ENCODE measurements around the gene VEPH1.

VEPH1 gene

DNA sequence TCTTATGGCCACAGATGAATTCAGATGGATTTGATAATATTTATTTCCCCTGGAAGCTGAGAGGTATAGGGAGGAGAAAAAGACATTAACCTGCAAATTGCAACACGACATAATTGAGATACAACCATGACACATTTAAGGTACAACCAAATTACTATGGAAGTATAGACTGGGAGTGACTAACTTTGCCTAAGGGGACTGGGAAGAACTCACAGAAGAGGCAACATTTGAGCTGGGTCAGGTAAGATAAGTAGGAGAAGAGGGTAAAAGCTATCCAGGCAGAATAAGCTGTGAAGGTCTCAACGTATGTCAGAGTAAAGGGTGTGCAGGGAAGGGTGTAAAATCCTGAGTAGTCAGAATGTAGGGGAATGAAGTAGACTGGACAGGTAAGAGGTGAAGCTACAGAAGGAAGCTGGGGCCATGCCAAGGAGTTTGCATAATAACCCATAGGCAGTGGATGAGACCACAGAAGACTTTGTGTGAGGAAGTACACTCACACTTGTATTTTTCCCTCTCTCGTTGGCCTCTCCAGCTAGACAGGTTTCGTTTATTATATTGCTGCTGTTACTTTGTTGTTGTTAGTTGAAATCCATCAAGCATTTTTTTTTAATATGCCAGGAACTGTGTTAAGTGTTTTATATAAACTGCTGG lies 94.6 kb downstream of the VEPH1 start:
- Histone ChIP-seq H3K9ac (ENCODE audit: low read depth, low read length) (no peak overlapping the region), H3K27ac (ENCODE audit: low read depth, low read length) (no peak overlapping the region), H3K36me3 (ENCODE audit: control insufficient read depth, insufficient read depth, low read length) (no peaks in the 10 kb centered on the region), H3K4me1 (ENCODE audit: control insufficient read depth, insufficient read depth, low read length) (no peaks in the 10 kb centered on the region), H3K9me3 (ENCODE audit: control insufficient read depth, insufficient read depth, low read length) (no peaks in the 10 kb centered on the region), H3K27me3 (ENCODE audit: control insufficient read depth, insufficient read depth, low read length) (no peaks in the 10 kb centered on the region), H3K4me3 (ENCODE audit: low read depth, low read length) (no peak overlapping the region)

GRCh38 chr3:157407769-157408168 lies 95.4 kb downstream of the VEPH1 start:
- H3K36me3 ChIP-seq (ENCODE audit: control insufficient read depth, insufficient read depth, low read length) = no peaks in the 10 kb centered on the region
- H3K27ac ChIP-seq (ENCODE audit: low read depth, low read length) = no peak overlapping the region
- H3K4me1 ChIP-seq (ENCODE audit: control insufficient read depth, insufficient read depth, low read length) = no peaks in the 10 kb centered on the region
- no peak overlapping the region for H3K9ac ChIP-seq (ENCODE audit: low read depth, low read length)
- no peaks in the 10 kb centered on the region for H3K27me3 ChIP-seq (ENCODE audit: control insufficient read depth, insufficient read depth, low read length)
- H3K9me3 ChIP-seq (ENCODE audit: control insufficient read depth, insufficient read depth, low read length) = no peaks in the 10 kb centered on the region
- H3K4me3 ChIP-seq (ENCODE audit: low read depth, low read length) = no peak overlapping the region

- Histone ChIP-seq H3K36me3 (ENCODE audit: control insufficient read depth, insufficient read depth, low read length) (no peaks in the 10 kb centered on the region), H3K9me3 (ENCODE audit: control insufficient read depth, insufficient read depth, low read length) (no peaks in the 10 kb centered on the region), H3K9ac (ENCODE audit: low read depth, low read length) (no peak overlapping the region), H3K27me3 (ENCODE audit: control insufficient read depth, insufficient read depth, low read length) (no peaks in the 10 kb centered on the region), H3K4me1 (ENCODE audit: control insufficient read depth, insufficient read depth, low read length) (no peaks in the 10 kb centered on the region), H3K27ac (ENCODE audit: low read depth, low read length) (no peak overlapping the region), H3K4me3 (ENCODE audit: low read depth, low read length) (no peak overlapping the region)
Measured at GRCh38 chr3:157406394-157406793, 96.8 kb downstream of the VEPH1 start.

DNA sequence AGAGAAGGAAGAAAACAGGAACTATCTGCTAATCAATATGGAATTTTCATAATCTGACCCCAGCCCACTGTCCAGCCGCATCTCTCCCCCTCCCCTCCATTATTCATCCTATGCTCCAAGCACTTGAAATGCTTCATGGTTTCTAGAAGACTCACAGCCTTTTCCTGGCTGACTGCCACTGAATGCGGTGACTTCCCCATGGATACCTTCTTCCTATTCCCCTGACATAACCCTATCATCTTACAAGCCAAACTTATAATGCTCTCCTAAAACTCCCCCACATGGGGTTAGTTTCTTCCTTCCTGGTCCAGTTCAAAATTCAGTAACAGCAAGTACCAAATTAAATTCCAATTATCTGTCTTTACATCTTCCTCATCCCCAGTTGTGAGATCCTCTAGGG lies 97.8 kb downstream of the VEPH1 start:
- Histone ChIP-seq H3K9ac (ENCODE audit: low read depth, low read length) (no peak overlapping the region), H3K9me3 (ENCODE audit: control insufficient read depth, insufficient read depth, low read length) (no peaks in the 10 kb centered on the region), H3K4me1 (ENCODE audit: control insufficient read depth, insufficient read depth, low read length) (no peaks in the 10 kb centered on the region), H3K4me3 (ENCODE audit: low read depth, low read length) (no peak overlapping the region), H3K27ac (ENCODE audit: low read depth, low read length) (no peak overlapping the region), H3K27me3 (ENCODE audit: control insufficient read depth, insufficient read depth, low read length) (no peaks in the 10 kb centered on the region), H3K36me3 (ENCODE audit: control insufficient read depth, insufficient read depth, low read length) (no peaks in the 10 kb centered on the region)

DNA sequence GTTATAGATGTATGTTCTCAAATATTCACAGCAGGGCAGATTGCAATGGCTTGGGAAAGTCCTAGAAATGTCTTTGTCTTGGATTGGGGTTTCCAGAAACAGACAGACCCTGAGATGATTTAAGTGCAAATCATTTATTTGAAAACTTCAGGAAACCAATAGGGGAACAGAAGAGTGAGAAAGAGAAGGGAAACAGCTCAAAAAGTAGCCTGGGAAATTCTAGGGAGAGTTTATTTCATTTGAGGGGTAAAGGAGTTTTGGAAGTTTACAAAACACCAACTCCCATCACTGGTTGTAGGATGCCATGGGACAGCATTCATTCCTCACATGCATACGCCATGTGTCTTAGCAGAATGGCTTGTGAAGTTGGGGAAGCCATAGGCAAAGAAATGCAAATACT lies 98.8 kb downstream of the VEPH1 start:
- Histone ChIP-seq H3K4me1 (ENCODE audit: control insufficient read depth, insufficient read depth, low read length) (no peaks in the 10 kb centered on the region), H3K9me3 (ENCODE audit: control insufficient read depth, insufficient read depth, low read length) (no peaks in the 10 kb centered on the region), H3K9ac (ENCODE audit: low read depth, low read length) (no peak overlapping the region), H3K4me3 (ENCODE audit: low read depth, low read length) (no peak overlapping the region), H3K36me3 (ENCODE audit: control insufficient read depth, insufficient read depth, low read length) (no peaks in the 10 kb centered on the region), H3K27me3 (ENCODE audit: control insufficient read depth, insufficient read depth, low read length) (no peaks in the 10 kb centered on the region), H3K27ac (ENCODE audit: low read depth, low read length) (no peak overlapping the region)

GRCh38 chr3:157398598-157398997 lies 104.6 kb downstream of the VEPH1 start:
- no peaks in the 10 kb centered on the region for H3K9me3 ChIP-seq (ENCODE audit: control insufficient read depth, insufficient read depth, low read length)
- no peak overlapping the region for H3K4me3 ChIP-seq (ENCODE audit: low read depth, low read length)
- no peaks in the 10 kb centered on the region for H3K4me1 ChIP-seq (ENCODE audit: control insufficient read depth, insufficient read depth, low read length)
- no peaks in the 10 kb centered on the region for H3K27me3 ChIP-seq (ENCODE audit: control insufficient read depth, insufficient read depth, low read length)
- H3K9ac ChIP-seq (ENCODE audit: low read depth, low read length) = no peak overlapping the region
- H3K36me3 ChIP-seq (ENCODE audit: control insufficient read depth, insufficient read depth, low read length) = no peaks in the 10 kb centered on the region
- H3K27ac ChIP-seq (ENCODE audit: low read depth, low read length) = no peak overlapping the region

GRCh38 chr3:157394411-157394810 lies 108.8 kb downstream of the VEPH1 start:
- no peaks in the 10 kb centered on the region for H3K27me3 ChIP-seq (ENCODE audit: control insufficient read depth, insufficient read depth, low read length)
- no peaks in the 10 kb centered on the region for H3K9me3 ChIP-seq (ENCODE audit: control insufficient read depth, insufficient read depth, low read length)
- no peak overlapping the region for H3K27ac ChIP-seq (ENCODE audit: low read depth, low read length)
- H3K4me3 ChIP-seq (ENCODE audit: low read depth, low read length) = no peak overlapping the region
- H3K4me1 ChIP-seq (ENCODE audit: control insufficient read depth, insufficient read depth, low read length) = no peaks in the 10 kb centered on the region
- H3K36me3 ChIP-seq (ENCODE audit: control insufficient read depth, insufficient read depth, low read length) = no peaks in the 10 kb centered on the region
- H3K9ac ChIP-seq (ENCODE audit: low read depth, low read length) = no peak overlapping the region

DNA sequence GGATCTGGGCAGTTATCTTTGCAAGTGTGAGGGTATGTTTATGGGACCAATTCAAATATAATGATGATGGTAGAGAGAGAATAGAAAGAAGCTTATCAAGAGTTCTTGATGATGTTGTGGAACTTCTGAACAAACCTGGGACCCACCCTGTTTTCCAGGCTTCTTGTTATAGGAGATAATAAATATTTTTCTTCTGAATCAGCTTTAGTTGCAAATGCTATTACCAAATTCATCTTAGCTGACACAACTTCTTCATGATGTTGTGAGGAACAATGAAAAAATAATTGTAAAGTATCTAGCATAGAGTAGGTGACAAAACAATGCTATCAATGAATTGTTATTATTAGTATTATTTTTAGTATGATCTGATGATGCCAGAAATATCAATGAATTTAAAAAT lies 110.1 kb downstream of the VEPH1 start:
- H3K9ac ChIP-seq (ENCODE audit: low read depth, low read length) = no peak overlapping the region
- H3K27me3 ChIP-seq (ENCODE audit: control insufficient read depth, insufficient read depth, low read length) = no peaks in the 10 kb centered on the region
- H3K36me3 ChIP-seq (ENCODE audit: control insufficient read depth, insufficient read depth, low read length) = no peaks in the 10 kb centered on the region
- H3K4me3 ChIP-seq (ENCODE audit: low read depth, low read length) = no peak overlapping the region
- no peak overlapping the region for H3K27ac ChIP-seq (ENCODE audit: low read depth, low read length)
- no peaks in the 10 kb centered on the region for H3K4me1 ChIP-seq (ENCODE audit: control insufficient read depth, insufficient read depth, low read length)
- H3K9me3 ChIP-seq (ENCODE audit: control insufficient read depth, insufficient read depth, low read length) = no peaks in the 10 kb centered on the region

- no peaks in the 10 kb centered on the region for H3K27me3 ChIP-seq (ENCODE audit: control insufficient read depth, insufficient read depth, low read length)
- H3K27ac ChIP-seq (ENCODE audit: low read depth, low read length) = no peak overlapping the region
- no peaks in the 10 kb centered on the region for H3K4me1 ChIP-seq (ENCODE audit: control insufficient read depth, insufficient read depth, low read length)
- H3K4me3 ChIP-seq (ENCODE audit: low read depth, low read length) = no peak overlapping the region
- H3K9me3 ChIP-seq (ENCODE audit: control insufficient read depth, insufficient read depth, low read length) = no peaks in the 10 kb centered on the region
- H3K9ac ChIP-seq (ENCODE audit: low read depth, low read length) = no peak overlapping the region
- no peaks in the 10 kb centered on the region for H3K36me3 ChIP-seq (ENCODE audit: control insufficient read depth, insufficient read depth, low read length)
Measured at GRCh38 chr3:157392104-157392503, 111.1 kb downstream of the VEPH1 start.

DNA sequence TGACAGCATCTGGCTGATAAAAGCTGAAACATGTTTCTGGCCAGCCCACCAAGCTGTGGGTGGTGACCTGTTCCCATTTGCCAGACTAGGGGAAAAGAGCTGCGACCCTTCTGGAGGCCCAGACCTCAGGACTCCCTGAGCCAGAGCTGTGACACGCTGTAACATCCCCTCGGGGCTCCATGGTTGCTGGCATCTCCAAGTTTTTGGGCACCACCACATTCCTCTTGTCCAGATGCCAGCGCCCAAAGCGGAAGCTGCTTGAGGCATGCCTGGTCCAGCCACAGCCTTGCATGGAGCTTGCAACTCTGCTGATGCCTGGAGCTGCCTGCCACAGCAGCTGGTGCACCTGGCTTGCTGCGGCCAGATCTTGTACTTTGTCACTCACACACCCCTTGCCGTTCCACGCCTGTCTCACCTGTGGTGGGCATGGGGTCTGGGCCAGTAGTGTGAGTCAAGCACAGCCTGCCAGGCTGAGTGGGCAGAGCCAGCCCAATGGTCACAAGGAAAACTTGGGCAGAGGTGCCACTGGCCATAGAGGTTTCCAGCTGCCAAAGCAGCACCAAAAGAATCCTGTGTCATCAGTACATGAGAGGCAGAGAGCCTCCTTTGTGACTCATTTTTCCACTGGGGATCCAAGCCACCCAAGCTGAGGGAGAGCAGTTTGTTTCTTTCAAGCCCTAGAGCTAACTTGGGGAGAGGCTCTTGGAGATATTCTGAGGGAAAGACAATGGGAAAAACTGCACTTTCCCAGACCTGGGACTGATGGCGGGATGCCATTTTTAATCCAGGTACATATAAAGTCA lies 112.3 kb downstream of the VEPH1 start:
- H3K4me1 ChIP-seq (ENCODE audit: control insufficient read depth, insufficient read depth, low read length) = no peaks in the 10 kb centered on the region
- no peaks in the 10 kb centered on the region for H3K36me3 ChIP-seq (ENCODE audit: control insufficient read depth, insufficient read depth, low read length)
- H3K9ac ChIP-seq (ENCODE audit: low read depth, low read length) = no peak overlapping the region
- H3K27ac ChIP-seq (ENCODE audit: low read depth, low read length) = no peak overlapping the region
- H3K27me3 ChIP-seq (ENCODE audit: control insufficient read depth, insufficient read depth, low read length) = no peaks in the 10 kb centered on the region
- H3K4me3 ChIP-seq (ENCODE audit: low read depth, low read length) = no peak overlapping the region
- no peaks in the 10 kb centered on the region for H3K9me3 ChIP-seq (ENCODE audit: control insufficient read depth, insufficient read depth, low read length)

DNA sequence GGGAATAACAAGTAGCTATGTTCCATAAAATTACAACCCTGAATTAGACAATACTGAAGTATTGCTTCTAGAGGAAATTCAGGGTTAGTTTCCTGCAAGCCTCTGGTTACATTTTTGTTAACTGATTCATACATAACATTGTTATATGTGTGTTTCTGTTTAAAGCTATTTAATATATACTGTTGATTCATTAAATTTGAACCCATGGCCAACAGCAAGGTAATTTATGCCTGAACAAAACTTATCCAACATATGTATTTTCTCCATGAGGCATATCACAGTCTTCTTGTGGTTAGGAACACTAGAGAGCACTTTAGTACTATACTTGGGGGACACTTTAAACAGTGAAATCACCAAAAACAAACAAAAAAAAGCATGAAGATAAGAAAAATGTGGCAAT lies 114.2 kb downstream of the VEPH1 start:
- Histone ChIP-seq H3K9me3 (ENCODE audit: control insufficient read depth, insufficient read depth, low read length) (no peaks in the 10 kb centered on the region), H3K36me3 (ENCODE audit: control insufficient read depth, insufficient read depth, low read length) (no peaks in the 10 kb centered on the region), H3K27ac (ENCODE audit: low read depth, low read length) (no peak overlapping the region), H3K27me3 (ENCODE audit: control insufficient read depth, insufficient read depth, low read length) (no peaks in the 10 kb centered on the region), H3K4me3 (ENCODE audit: low read depth, low read length) (no peak overlapping the region), H3K9ac (ENCODE audit: low read depth, low read length) (no peak overlapping the region), H3K4me1 (ENCODE audit: control insufficient read depth, insufficient read depth, low read length) (peaks cover 9% of the 10 kb centered on the region; the same call in 1 of the 2 replicates)
